Left hindlimb (tissue), 1 donor: ENCODE measurements around the gene ACE.

Experiments
- DNase-seq: peaks from one replicate; pipeline ENCODE4 v3.0.0-alpha.2; 2018

ACE gene

DNA sequence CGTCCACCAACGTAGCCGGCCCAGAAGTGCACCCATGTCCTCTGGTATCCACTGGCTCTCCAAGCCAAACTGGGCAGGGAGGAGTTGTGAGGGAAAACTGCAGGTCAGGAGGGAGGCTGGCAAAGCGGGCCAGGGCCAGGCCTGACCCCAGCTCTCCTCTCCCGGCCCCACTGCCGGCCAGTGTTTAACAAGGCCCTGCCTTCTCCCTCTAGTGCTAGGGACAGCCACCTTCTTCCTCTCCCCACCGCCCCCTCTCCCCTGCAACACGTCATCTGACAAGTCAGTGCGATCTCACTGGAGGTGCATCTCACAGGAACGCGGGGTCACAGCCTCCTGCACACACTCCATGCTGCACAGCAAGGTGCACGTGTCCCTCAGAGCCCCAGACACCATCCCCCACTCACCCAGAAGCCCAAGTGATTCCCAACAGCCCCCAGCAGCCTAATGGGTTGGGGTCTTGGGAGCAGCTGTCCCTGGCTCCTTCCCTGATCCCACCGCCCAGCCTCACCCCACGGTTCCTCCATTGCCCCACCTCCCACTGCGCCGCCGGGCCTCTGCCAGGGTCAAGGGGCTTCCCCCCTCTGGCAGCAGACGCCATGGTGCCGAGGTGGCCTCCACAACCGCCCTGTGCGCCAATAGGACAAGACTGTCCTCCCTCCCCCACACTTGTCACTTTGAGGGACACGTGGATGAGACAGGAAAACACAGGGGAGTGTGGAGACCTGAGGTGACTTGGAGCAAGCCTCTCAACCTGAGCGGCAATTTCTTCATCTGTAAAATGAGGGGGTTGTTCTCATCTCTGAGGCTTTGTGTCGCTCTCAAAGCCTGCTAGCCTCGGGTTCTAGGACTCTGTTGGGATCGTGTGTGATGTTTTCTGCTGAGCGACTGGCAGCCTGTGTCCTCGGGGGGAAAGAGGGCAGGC, 1.1 kb upstream of the ACE start:
- peak; percentile 26 for DNase-seq

DNA sequence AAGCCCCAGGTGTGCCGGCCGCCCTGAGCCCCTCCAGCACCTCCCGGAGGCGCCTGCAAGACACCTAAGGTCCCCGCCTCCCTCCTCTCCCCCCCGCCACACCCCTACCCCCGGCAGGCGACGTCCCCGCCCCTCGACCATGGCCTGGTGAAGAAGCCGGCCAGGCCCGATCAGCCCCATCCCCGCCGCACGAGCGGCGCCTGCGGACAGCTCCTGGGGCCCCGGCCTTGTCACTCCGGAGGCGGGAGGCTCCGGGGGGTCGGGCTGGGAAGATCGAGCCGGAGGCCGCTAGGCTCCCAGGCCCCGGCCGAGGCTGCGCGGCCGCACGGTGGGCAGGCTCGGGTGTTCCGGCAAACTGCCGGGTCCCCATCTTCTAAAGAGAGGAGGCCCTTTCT, 405 bp upstream of the ACE start:
- DNase-seq = no peak

DNA sequence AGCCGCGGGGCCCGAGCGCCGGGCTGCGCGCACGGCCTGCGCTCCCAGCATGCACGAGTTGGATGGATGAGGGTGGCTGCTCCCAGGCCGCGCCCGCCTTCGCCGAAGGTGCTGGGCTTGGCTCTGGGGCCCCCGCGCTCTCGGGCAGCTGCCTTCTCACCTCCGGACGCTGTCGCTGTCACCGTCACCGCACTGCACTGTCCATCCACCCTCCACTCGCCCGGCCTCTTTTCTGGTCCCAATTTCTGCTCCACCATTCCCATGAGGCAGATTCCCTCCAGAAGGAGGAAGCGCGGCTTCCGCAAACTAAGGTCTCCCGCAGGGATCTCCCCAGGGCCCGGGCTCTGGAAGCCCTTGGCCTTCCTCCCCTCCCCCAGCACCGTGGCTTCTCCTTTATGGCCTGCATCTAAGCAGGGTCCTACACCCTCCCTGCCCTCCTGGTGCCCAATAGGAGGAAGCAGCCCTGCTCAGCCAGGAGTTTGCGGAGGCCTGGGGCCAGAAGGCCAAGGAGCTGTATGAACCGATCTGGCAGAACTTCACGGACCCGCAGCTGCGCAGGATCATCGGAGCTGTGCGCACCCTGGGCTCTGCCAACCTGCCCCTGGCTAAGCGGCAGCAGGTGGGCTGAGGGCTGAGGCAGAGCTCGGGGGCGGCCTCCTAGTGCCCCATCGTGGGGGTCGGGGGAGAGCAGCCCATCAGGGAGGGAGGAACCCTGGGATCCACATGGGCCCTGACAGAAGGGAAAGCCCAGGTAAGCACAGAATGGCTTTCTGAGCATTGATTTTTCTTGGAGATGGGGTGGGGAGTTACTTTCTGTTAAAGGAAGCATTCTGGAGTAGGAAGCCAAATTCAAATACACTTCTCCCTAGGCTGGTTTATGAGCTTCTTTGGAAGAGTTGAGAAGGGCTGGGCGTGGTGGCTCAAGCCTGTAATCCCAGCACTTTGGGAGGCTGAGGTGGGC, 899 bp downstream of the ACE start:
- peak; percentile 17 for DNase-seq

DNA sequence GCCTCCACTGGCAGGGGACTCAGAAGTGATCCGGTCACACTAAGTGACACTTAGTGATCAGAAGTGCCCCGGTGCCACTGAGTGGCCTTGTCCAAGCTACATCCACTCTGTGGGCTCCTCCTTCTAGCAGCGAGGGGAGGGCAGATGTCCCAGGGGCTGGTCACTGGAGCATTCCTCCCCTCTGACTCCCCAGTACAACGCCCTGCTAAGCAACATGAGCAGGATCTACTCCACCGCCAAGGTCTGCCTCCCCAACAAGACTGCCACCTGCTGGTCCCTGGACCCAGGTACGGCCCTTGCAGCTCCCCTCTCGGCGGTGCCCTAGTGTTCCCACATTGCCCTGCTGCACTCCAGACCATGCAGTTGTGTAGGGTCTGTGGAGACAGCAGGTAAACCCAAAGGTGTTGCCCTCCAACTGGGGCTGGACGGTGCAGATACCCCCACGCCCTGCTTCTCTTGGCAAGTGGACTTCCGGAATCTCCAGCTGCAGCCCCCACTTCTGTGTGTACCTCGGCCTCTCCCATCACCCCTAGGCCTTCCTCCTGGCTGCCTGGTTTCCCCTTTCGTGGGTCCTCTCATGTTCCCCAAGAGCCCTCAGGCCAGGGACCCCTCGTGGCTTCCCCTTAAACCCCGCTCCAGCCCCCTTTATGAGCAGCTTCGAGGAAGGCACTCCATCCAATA, 2.1 kb downstream of the ACE start:
- DNase-seq = peak; percentile 60

DNA sequence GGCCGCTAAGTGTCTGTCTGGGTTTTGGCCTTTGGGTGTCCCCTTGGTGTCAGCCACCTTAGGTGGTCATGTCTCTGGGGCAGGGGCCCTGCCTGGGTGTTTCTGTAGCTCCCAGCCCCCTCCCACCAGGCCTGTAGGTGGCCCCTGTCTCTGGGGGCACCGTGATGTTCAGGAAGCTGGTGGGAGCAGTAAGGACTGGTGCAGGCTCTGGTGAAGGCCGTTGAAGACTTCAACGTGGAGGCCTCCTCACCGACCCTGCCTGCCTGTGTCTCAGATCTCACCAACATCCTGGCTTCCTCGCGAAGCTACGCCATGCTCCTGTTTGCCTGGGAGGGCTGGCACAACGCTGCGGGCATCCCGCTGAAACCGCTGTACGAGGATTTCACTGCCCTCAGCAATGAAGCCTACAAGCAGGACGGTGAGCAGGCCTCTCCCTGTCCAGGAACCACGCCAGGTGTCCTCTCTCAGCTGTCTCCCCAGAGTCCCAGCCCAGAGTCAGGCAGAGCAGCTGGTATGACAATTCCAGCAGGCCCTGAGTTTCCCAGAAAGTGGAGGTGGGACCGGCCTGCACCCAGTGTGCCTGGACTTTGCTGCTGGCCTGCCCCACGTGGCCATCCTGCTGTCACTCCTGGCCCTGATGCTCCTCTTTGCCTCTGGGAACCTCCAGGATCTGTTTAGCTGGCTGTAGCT, 2.8 kb downstream of the ACE start:
- no peak for DNase-seq

DNA sequence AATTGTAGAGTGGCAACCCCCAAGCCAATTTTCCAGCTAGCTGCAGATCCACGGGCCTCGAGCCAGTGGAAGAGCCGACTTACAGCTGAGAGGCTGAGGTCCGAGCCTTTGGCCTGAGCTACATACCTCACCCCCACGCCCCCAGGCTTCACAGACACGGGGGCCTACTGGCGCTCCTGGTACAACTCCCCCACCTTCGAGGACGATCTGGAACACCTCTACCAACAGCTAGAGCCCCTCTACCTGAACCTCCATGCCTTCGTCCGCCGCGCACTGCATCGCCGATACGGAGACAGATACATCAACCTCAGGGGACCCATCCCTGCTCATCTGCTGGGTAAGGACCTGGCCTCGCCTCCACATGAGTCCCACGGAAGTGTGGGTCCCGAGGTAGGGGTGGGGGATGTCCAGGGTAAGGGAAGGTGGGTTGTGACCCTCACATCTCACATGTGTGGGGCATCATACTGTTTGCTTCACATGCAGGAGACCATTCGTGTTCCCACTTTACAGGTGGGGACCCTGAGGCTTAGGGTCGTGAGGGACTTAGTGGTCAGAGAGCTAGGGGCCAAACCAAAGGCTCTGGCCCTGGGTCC, 3.4 kb downstream of the ACE start:
- no peak for DNase-seq

DNA sequence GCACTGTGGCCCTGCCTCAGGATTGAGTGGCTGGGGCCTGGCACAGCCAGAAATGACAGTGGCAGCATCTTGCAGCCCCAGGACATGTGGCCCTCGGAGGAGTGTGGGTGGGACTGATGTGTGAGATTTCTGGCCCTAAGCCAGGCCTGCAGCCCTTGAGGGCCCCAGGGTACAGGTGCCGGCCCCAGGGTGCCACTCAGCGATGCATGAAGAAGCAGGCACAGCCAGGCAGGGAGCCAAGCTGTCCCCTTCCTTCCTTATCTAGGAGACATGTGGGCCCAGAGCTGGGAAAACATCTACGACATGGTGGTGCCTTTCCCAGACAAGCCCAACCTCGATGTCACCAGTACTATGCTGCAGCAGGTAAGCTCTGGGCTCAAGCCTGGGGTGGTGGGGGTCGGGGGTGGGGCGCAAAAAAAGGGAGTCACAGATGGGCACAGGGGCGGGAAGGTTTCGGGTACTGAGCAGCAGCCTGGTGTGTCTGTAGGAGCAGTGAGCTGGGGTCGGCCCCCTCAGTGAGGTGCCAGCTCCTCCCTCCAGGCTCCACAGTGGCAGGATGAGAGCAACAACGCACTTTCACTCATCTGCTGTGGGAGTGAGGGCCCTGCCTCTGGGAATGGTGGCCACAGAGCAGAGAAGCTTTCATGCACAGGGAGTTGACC, 4.1 kb downstream of the ACE start:
- DNase-seq = no peak

DNA sequence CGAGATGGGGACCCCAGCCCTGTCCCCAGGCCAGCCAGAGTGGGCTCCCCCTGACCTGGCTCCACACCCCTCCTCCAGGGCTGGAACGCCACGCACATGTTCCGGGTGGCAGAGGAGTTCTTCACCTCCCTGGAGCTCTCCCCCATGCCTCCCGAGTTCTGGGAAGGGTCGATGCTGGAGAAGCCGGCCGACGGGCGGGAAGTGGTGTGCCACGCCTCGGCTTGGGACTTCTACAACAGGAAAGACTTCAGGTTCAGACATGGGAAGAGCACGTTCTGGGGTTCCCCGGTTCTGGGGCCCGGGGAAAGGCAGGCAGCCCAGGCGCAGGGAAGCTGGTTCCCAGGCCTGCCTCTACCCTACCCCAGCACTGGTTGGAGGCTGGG, 4.6 kb downstream of the ACE start:
- no peak for DNase-seq

DNA sequence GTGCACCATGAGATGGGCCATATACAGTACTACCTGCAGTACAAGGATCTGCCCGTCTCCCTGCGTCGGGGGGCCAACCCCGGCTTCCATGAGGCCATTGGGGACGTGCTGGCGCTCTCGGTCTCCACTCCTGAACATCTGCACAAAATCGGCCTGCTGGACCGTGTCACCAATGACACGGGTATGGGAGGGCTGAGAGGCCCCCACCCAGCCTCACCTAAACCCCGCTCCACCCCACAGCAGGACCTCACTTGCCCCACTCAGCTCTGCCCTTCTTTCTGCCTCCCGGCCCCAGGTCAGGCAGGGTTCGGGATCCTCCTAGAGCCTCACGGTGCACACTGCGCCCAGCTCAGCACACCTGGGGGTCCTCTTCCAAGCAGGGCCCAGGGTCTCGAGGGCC, 5.6 kb downstream of the ACE start:
- DNase-seq = no peak

DNA sequence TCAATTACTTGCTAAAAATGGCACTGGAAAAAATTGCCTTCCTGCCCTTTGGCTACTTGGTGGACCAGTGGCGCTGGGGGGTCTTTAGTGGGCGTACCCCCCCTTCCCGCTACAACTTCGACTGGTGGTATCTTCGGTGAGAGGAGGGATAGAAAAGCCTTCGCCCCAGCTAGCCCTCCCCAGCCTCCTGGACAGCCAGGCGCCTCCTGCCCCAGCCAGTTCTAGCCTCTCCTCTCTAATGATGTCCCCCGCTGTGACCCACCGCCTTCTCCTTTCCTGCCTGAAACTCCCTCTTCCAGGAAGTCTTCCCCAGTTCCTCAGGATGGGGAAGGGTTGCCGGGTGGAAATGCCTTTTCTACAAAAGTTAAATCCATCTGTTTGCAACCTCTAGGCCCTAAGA, 6.2 kb downstream of the ACE start:
- DNase-seq = no peak

DNA sequence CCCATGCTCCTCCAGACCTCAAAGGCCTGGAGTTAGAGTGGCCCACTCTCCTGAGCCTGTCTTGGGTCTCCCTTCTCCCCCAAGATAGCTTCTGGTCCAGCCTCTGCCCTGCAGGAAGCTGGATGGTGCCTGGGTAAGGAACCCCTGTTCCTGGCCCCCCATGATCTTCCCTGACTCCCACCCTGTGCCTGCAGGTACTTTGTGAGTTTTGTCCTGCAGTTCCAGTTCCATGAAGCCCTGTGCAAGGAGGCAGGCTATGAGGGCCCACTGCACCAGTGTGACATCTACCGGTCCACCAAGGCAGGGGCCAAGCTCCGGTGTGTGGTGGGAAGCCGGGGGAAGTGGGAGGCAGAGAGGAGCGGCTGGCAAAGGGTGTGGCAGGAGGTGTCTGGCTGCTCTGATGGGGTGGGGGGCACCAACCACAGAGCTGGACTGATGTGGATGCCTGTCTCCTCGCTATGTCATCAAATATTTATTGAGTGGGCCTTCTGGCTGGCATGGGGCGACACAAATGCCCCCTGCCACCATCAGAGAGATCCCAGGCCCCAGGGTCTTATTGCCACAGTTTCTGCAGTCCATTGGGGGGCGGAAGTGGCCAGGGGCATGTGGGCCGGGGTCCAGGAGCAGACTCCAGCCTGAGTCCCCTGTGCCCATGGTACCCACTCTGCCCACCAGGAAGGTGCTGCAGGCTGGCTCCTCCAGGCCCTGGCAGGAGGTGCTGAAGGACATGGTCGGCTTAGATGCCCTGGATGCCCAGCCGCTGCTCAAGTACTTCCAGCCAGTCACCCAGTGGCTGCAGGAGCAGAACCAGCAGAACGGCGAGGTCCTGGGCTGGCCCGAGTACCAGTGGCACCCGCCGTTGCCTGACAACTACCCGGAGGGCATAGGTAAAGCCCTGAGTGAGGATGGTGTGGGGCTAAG, 7.1 kb downstream of the ACE start:
- no peak for DNase-seq

DNA sequence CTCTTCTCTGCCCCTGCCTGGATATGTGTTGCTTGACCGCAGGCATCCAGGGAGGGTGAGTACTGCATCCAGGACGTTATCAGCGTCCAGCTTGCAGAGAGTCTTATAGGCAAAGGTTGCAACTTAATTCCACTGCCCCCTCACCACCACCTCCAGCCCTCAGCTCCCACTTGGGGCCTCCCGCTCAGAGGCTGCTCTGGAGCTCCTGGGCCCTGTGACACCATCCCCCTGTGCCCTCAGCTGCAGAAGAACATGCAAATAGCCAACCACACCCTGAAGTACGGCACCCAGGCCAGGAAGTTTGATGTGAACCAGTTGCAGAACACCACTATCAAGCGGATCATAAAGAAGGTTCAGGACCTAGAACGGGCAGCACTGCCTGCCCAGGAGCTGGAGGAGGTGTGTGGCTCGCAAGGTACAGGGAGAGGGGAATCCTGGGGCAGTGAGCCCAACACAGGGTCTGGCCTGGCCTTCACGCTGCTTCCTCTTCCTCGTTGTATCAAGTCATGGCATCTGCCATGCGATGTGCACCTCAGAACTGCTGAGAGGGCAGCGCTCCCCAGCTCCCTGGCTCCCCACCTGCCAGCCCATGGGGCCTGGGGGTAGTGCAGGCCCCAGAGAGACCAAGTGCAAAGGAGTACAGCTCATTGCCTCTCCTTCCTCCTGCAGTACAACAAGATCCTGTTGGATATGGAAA, 9.6 kb downstream of the ACE start:
- DNase-seq = peak; percentile 23

DNA sequence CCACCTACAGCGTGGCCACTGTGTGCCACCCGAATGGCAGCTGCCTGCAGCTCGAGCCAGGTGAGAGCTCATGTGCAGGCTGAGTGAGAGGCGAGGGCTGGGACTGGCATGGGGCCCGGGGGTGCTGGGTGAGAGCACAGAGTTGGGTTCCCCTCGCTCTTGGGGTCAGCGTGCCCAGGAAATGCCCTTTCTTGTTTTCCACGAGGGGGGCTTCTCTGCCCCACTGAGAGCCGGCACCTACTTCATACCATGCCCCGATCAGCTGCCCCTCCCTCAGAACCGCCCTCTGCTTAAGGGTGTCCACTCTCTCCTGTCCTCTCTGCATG, 10.1 kb downstream of the ACE start:
- DNase-seq = no peak

DNA sequence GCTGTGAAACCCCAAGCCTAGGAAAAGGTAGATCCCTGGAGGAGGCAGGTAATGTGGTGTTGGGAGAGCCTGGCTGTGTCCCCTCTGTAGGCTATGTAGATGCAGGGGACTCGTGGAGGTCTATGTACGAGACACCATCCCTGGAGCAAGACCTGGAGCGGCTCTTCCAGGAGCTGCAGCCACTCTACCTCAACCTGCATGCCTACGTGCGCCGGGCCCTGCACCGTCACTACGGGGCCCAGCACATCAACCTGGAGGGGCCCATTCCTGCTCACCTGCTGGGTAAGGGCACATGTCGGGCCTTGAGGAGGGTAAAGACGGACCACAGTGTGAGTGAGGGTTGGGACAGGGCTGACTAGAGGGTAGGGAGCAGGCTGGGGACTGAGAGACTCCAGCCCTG, 12.0 kb downstream of the ACE start:
- DNase-seq = peak; percentile 5

DNA sequence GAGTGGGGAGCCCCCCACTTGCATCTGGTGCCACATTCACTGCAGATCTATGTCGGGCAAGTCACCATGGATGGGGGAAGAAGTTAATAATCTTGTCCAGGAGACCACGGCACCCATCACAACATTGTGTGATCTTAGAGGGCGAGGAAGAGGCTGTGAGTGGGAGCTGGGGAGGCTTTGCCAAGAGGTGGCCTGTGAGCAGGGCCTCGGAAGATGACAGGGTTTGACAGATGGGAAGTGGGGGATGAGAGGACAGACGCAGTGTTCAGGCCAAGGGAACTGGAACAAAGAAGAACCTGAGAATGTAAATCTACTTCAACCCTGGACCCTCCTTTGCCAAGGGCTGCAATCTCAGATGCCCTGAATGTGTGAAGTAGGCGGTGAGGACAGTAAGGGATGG, 12.4 kb downstream of the ACE start:
- peak; percentile 8 for DNase-seq

DNA sequence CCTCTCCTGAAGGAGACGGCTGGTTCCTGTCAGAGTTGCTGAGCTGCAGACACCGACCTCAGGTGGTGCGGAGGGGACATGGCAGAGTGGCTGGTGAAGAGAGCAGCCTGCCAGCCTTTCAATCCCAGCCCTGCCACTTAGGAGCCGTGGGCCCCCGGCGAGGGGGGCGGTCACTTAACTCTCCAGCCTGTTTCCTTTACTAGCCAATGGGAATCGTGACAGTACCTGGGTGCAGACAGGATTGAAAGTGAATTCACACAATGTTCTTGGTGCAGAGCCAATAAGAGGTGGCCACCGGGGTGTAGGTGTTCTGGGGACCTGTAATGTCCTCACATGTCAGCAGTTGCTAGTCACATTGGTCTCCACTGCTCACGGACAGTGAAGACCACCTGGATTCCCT, 13.5 kb downstream of the ACE start:
- peak; percentile 6 for DNase-seq

DNA sequence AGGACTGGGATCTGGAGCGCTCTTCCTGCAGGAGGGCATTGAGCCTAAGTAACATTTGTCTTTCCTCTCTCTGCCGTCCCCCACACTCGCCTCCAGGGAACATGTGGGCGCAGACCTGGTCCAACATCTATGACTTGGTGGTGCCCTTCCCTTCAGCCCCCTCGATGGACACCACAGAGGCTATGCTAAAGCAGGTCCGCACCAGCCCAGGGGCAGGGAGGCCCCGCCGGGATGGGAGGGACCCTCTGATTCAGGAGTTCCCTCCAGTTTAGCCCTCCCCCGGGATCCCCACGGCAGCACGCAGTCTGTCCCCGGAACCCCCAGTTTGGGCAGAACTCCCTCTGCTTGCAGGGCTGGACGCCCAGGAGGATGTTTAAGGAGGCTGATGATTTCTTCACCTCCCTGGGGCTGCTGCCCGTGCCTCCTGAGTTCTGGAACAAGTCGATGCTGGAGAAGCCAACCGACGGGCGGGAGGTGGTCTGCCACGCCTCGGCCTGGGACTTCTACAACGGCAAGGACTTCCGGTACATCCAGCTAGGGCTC, 14.1 kb downstream of the ACE start:
- DNase-seq = no peak

DNA sequence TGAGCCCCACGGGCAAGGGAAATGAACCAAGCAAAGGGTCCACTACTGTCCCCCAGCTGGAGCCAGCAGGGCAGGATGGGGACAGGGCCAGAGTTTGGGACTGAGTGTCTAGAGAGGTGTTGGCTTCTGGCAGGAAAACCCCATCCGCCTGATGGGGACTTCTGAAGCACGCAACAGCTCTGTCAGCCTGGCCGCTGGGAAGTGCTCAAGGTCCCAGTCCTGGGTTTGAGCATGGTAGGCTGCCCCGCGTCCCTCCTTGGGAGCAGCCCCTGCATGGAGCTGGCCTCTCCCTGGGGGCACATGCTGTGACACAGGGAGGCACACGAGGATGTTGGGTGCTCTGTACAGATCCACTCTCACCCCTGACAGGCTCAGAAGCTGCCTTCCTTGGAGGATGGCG, 14.6 kb downstream of the ACE start:
- DNase-seq = no peak

DNA sequence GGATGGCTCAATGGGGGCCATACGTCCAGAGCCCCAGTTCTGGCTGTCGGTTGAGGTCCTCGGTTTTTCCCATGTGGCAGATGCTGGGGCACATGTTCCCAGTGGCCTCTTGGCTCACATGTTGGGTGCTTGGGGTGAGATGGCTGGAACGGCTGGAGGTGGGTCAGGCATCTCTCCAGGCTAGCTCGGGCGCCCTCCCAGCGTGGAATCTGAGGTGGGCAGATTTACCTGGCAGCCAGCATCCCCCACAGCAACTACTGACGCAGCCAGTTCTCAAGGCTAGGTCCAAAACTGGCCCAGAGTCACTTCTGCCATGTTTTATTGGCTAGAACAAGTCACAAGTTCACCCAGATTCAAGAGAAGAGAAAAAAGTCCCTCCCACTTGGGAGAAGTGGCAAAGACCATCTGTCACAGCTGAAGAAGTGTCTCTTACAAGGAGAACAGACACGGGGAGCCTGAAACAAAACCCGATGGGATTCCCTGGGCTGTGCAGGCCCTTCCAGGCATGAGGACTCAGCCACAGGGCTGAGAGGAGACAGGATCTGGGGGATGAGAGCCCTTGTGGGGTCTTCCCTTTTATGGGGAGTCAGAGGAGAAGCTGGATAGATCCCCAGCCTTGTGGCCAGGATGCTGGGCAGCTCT, 15.2 kb downstream of the ACE start:
- no peak for DNase-seq
